GM11168 (cell line): Measurements from ENCODE around the gene GLP1R.

Experiments
- in situ Hi-C: fragments of 300-500 bp; cut with MboI; formaldehyde crosslinking; loops from one replicate; pipeline ENCODE4 v1.12.0; 2022; ENCODE audit warnings: low sequenced_read_pairs; ENCODE audit not compliant: unreplicated experiment

GLP1R gene

DNA sequence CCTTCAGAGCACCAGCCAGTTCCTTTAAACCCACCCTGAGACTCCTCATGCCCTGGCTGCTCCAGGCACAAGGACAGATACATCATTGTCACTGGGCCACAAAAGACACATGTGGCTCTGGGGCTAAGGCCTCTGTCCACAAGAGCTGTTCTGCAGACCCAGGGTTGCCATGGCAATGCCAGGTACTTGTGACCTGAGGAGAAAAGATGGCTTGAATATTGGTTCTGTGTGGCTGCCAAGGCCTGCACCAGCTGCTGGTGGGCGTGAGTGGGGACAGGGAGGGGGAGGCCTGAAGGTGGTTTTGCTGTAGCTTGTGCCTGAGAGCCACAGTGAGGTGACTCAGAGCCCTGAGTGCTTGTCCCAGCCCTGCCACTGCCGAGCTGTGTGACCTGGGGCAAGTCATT is 34.7 kb downstream of the GLP1R start:
- in situ Hi-C loops = no loop called here

DNA sequence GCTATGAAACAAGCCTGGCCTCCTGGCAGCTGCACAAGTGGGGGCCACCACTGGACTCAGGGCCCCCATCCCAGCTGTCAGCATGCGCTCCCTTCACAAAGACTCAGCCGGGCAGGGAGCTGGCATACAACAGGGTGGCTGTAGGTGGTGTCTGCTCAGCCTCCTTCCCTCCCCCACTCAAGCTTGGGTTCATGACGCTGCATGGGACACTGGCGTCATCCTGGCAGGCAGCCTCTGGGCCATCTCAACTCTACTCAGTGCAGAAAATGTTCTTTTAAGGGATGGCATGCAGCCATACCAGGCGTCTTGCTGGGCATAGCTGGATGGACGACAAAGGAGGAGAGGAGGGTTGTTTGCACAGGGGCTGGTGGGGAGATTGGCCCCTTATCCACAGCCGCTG is 35.9 kb downstream of the GLP1R start:
- in situ Hi-C loops = no loop called here

DNA sequence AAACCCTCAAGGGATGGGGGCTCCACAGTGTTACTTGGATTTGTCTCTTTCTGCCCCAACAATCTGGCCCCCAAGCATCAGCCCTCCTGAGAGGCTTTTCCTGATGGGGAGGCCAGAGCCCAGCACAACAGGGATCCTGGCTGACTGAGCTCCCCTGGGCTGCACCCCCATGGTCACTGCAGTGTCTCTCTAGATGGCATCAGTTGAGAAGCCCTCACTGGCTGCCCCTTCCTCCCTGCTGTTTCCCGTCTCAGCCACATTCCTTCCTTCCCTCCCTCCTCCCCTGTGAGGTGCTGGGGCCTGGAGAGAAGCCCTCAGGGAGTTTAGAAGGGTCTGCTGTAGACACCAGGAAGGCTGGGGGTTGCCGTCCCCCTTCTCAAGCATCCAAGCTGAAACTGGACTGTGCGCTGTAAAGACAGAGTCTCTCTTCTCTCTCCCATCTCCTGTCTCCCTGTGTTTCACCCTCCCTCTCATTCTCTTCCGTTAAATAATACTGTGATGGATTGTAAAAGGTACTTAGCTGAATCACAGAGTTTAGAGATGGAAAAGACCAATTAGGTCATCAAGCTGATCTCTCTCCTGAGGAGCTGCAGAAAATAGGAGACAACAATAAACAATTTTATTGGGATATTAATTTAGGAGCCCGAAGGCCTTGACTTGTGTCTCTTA is 36.7 kb downstream of the GLP1R start:
- in situ Hi-C loops = no loop called here

DNA sequence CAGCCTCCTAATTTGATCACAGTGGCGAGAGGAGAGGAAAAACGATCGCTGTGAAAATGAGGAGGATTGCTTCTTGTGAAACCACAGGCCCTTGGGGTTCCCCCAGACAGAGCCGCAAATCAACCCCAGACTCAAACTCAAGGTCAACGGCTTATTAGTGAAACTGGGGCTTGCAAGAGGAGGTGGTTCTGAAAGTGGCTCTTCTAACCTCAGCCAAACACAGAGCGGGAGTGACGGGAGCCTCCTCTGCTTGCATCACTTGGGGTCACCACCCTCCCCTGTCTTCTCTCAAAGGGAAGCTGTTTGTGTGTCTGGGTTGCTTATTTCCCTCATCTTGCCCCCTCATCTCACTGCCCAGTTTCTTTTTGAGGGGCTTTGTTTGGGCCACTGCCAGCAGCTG is 37.7 kb downstream of the GLP1R start:
- in situ Hi-C loops = no loop called here

DNA sequence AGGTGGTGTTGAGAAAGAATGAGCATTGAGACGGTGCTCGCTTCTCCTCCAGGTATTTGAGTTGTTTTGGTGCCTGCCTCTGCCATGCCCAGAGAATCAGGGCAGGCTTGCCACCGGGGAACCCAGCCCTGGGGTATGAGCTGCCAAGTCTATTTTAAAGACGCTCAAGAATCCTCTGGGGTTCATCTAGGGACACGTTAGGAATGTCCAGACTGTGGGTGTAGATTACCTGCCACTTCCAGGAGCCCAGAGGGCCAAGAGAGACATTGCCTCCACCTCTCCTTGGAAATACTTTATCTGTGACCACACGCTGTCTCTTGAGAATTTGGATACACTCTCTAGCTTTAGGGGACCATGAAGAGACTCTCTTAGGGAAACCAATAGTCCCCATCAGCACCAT is 38.1 kb downstream of the GLP1R start:
- in situ Hi-C loops = no loop called here

DNA sequence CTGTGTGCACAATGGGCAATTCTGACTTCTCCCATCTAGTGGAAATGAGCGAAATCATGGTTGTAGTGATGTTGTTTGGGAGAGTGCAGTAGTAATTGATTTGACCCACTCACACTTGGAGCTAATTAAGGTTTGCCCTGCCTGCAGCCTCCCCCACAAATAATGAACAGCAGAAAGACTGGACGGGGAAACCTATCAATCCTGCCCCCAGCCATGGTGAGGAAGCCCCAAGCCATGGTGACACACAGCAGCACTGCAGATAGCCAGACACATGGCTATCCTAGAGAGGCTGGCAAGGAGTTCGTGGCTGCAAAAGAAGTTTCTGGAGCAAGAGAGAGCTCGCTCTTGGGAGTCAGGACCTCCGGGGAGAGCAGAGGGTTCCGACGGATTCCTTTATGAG is 38.6 kb downstream of the GLP1R start:
- in situ Hi-C loops = no loop called here

DNA sequence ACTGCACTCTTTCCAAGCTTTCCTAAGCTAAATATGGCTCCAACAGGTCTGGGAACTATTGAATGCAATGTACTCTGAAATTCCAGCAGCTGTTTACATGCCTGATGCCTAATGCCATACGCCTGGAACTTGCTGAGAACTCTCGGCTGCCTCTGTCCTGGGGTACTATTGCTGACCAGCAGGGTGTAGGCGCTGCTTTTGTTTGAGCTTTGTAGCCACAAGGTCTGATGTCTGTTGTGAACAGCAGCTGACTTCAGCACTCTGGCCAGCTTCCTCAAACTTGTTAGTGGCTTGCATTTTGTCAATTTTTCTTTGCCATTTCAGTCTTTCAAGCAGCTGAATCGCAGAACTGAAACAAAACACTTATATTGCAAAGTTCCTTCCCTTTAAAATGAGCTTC is 39.8 kb downstream of the GLP1R start:
- in situ Hi-C loops = no loop called here

DNA sequence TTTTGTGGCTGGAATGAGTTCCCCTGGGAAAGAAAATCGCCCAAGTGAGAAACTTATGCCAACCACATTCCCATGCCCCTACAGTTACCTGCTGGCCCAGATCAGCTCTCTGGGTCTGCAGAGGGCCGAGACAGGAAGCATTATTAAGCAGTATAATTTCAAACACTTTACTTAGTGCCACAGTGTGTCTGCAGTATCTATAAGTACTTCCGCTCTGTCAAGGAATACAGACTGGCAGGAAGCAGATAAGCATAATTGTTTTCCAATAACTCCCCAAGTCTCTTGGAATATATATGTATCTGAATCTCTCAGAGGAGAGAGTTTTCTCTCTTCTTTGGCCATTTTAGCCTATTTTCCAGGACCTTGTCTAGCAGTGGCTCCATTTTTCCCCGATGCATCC is 41.5 kb downstream of the GLP1R start:
- in situ Hi-C loops = no loop called here

DNA sequence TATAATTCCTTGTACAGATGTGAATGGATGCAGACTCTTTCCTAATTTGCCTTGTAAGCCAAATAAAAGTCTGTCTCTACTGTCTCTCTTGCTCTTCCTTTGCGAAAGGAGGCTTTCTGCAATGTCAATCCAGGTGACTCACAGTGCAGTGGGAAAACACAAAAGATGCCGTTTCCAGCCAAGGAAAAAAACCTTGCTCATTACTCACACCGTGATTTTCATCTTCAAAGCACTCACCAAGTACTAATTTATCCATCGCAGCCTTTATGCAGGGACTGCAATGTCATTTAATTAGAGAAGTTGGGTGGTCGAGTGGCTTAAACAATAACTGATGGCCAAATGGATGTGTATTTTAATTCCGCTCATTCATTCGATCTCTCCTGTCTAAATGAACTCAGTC is 42.6 kb downstream of the GLP1R start:
- in situ Hi-C loops = no loop called here

DNA sequence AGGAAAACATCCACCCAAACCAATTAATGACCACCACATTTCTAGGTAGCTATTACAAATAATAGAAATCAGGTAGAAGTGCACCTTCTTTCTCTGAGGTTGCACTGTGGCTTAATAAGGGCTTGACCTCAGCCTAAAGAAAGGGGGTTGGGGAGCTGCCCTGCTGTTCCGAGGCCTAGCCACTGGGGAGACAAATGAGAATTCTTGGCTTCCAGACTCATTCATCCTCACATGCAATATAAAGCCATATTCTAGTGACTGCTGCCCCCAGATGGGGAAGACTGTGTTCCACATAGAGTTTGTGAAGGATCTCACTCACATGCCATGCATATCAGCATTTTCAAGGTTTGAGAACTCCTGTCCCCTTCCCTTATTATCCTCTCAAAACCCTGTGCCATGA is 43.5 kb downstream of the GLP1R start:
- in situ Hi-C loops = no loop called here

DNA sequence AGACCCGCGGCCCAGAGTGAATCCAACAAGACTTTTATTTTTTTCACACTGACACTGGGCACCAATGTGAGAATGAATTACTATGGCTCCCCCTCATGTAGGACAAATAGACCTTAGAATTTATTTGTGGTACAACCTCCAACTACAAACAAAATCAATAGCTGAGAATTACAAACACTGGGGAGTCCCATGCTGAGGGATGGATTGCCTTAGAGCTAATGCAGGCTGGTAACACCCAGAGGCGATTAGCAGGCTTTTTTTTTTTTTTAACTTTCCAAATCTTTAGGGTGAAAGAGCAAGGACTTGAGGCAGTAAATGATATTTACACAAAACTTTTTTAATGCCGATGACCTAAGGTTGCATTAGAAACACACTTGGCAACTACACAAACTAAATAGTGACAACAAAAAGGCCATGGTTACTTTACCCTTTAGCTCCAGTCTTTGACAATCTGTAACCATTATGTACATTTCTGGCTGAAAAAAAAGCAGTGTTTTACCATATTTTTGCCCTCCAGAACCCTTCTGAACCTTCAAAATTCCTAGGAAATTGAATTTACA is 44.6 kb downstream of the GLP1R start:
- in situ Hi-C loops = no loop called here

DNA sequence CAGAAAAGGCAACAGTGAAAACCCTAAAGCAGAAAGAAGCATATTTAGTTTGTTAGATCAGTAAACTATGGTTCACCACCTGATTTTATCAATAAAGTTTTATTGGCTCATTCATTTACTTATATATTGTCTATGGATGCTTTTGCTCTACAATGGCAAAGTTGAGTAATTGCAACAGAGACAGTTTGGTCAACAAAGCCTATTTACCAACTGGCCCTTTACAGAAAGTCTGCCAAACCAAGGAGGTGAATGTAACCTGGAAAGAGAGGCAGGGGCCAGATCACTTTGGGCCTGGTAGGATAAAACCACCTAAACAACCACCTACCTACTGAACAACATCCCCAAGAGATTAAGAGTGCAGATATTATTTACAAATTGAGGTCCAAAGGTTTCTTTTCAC is 47.0 kb downstream of the GLP1R start:
- in situ Hi-C loops = no loop called here

DNA sequence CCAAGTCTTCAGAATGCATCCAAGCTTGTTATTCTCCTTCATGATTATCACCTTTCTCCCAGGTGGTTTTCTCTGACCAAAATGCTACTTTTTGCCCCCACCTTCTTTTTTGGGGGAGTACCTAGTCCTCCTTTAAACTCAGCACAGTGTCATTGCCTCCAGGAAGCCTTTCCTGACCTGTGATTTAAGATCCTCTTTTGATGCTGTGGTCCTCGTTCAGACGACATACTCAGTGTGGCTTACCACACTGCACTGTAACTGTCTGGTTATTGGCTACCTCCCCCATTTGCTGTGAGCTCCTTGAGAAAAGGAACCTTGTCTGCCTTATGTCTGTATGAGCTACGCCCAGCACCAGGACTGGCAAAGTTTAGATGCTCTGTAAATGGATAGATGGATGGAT is 51.8 kb downstream of the GLP1R start:
- in situ Hi-C loops = no loop called here

DNA sequence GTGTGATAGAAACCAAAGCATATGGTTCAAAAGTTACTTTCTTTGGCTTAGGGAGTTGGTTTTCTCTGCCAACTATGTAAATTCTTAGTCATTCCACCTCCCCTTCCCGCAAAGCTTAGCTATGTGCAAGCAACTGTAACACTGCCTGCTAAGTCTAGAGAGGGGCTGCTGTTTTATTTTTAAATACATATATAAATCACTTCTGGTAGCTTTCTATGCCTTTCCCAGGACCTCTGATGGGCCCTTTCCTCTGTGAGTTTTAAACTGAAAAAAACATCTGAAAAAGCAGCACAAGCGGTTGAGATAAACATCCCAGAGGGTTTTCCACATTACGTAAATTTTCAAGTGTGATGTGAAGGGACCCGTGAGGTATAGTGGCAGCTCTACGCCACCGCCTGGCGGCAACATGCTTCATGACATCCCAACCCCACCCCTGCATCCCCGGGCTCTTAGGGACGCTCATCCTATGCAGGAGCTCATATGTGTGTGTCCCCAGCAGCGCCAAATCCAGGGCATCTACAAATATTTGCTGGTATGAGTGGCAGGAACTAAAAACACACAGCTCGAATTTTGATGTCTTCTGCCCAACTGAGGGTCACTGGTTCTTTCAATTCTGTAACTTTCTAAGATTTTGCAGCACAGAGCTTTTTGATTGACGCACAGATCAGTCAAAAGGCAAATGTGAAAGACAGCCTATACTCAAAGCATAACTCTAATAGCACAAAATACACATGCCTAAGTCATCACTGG is 53.7 kb downstream of the GLP1R start:
- in situ Hi-C loops = no loop called here

DNA sequence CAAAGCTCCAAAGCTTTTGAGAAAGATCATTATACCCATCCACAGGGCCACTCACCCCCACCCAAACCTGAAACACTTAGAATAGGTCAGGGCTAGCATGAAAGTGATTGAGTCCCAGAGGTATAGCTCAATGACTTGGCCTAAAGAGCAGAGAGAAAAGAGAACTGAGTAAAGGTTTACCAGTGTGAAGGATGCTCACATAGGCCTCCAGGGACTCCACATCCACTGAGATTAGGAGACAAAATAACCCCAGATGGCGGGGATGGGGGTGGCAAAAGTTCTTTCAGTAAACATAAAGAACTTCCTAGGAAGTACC is 54.2 kb downstream of the GLP1R start:
- in situ Hi-C loops = no loop called here

DNA sequence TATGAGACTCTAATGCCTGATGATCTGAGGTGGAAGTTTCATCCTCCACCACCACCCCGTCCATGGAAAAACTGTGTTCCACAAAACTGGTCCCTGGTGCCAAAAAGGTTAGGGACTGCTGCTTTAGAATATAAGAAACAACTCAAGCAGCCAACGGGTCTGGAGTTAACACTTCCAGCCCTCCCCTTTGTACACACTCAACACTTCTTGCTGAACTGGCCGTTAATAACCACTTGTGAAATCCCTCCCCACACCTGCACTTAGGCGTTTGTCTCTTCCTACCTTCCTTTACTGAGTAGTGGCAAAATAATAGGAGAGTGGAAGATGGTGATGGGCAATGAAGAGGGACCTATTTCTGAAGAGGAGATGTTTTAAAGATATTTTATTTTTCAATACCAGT is 55.9 kb downstream of the GLP1R start:
- in situ Hi-C loops = no loop called here

DNA sequence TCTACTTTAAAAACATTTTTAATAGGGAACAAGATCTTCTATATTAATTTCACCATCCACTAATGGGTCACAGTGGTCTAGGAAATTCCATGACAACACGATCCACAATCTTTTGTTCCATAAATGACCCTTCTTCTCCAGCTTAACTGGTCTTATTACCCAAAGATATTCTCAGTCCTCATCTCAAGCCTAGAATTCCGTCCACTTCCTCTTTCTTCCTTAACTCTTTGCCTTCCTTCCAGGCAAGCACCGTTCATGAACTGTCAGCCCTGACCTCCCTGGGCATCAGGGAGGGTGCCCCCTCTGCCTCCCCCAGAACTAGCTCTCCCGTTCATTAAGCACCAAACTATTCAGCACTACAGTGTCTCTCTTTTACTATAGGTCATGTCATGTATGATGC is 58.5 kb downstream of the GLP1R start:
- in situ Hi-C loops = no loop called here

DNA sequence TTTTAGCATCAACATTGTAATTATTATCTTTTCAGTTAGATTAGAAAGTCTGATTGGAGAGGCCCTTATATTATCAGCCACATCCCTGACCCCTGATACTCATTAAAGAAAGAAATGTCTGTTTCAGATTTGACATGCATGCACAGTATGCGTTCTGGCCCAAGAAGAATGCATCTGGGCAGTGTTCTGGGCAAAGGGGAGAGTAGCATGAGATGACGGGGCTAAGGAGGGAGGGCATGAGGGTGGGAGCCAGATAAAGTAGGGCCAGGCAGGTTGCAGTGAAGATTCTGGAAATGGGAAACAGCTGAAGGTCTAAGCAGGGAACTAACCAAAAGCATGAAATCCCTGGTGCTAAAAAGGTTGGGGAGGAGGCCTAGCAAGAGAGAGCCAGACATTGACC is 59.1 kb downstream of the GLP1R start:
- in situ Hi-C loops = no loop called here

DNA sequence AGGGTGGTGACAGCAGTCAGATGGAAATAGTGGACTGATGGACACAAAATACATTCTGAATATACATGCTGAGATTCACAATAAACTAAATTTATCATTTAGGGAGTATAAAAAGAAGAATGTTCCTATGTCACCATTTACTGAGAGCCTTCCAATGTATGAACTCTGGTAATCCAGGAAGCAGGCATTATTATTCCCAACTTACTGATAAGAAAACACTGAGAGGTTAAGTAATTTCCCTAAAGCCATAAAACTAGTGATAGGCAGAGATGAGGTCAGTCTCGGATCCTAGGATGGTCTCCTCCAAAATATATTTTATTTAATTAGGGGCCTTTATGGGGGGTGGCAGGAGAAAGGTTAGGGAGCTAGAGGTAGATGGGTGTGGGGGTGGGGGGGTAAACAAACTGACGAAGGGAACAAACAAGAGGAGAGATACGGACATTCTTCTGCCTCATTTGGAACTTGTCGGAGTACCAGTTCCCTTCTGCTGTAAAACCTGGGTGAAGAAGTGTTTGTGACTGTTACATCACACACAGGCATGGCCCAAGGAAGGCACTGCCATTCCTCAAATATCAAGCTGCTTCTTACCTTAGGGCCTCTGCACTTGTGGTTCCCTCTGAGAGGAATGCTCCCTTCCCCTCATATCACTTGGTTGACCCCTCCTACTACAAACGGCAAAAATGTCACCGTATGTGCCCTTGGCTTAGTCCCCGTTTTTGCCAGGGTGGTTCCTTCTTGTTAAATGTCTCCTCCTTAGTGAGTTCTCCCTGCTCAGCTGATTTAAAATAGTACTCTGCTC is 59.7 kb downstream of the GLP1R start:
- in situ Hi-C loops = no loop called here

DNA sequence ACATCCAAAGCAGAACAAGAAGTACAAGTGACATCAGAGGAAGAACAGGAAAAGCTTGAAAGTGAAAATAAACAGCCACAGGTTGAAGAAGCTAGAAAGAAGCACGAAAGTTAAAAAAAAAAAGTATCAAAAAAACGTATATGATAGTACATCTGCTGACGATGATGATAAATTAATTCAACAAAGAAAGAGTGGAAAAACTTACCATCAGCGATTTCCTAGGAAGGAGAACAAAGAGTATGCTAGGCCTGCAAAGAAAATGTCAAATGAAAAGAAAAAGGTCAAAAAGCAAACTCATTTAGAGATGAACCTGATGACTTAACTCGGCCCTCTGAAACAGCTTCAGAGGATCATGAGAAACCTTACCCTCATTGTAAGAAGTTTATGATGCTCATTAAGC is 62.7 kb downstream of the GLP1R start:
- in situ Hi-C loops = no loop called here

DNA sequence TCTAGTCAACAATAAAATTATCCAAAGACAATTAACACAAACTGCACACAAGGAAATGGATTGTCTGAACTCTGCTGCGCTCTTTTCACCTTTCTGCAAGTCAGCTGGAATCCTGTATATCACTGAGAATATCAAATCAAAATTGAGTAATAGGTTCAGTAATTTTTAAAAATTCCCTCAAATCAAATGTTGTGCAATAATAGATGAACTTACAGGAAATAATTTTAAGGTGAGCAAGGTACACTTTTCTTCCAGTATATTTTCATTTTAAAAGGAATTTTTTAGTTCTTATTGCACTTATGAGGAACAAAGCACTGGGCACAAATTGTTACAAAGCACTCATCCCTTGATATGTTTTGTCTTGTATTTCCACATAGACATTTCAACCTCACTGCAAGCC is 65.2 kb downstream of the GLP1R start:
- in situ Hi-C loops = no loop called here
